Breast epithelium (tissue), 3 donors: ENCODE results near the gene CBFA2T3.

Source experiments
- POLR2A ChIP-seq: fragments of 450-650 bp; IDR thresholded peaks from one replicate; pipeline ENCODE4 v1.6.1; 2016; ENCODE audit warnings: antibody characterized with exemption, mild to moderate bottlenecking, moderate library complexity
- POLR2AphosphoS5 ChIP-seq, 3 donors: sonication (generic); formaldehyde crosslinking; IDR thresholded peaks; one replicate each; pipeline ENCODE4 v1.6.1; 2017; ENCODE audit warnings: antibody characterized with exemption in 3 of 3
- TF ChIP-seq, protein P1 (sequence below), 3 donors: fragments of 450-650 bp; IDR thresholded peaks; one replicate each; pipeline ENCODE4 v1.5.1; 2016 to 2017; ENCODE audit warnings: antibody characterized with exemption in 3 of 3, mild to moderate bottlenecking in 3 of 3, moderate library complexity in 3 of 3

DNA sequence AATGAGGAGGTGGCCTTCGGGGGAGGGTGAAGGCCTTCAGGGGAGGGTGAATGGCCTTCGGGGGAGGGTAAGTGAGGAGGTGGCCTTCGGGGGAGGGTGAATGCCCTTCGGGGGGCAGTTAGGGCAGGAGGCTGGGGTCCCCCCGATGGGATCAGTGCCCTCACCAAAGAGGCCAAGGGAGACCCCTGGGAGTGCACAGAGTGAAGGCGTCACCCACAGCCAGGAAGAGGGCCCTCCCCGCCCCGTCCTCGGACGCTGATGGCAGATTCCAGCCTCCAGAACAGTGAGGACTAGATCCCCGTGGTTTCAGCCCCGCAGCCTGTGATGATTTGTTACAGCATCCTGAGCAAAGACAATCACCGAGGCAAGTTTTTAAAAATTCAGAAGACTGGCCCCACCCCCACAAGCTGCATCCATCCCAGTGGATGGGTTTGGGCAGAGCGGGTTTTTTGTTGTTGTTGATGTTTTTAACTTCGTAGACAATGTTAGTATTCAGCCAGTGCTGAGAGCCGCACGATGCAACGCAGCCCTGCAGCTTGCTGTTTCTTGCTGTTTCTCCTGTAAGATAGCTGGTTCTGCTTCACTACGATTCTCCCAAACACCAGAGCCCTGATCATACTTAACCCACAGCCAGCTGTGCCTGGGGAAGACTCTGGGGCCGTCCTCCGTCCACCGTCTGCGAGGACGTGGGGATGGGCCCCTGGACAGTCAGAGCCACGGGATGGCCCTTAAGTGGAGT is 40.7 kb upstream of the CBFA2T3 start:
- TF ChIP-seq POLR2AphosphoS5 (IDR thresholded peaks at IDR 0.05) (no peak), POLR2A (no peak)
- TF ChIP-seq, protein P1, sequence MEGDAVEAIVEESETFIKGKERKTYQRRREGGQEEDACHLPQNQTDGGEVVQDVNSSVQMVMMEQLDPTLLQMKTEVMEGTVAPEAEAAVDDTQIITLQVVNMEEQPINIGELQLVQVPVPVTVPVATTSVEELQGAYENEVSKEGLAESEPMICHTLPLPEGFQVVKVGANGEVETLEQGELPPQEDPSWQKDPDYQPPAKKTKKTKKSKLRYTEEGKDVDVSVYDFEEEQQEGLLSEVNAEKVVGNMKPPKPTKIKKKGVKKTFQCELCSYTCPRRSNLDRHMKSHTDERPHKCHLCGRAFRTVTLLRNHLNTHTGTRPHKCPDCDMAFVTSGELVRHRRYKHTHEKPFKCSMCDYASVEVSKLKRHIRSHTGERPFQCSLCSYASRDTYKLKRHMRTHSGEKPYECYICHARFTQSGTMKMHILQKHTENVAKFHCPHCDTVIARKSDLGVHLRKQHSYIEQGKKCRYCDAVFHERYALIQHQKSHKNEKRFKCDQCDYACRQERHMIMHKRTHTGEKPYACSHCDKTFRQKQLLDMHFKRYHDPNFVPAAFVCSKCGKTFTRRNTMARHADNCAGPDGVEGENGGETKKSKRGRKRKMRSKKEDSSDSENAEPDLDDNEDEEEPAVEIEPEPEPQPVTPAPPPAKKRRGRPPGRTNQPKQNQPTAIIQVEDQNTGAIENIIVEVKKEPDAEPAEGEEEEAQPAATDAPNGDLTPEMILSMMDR (IDR thresholded peaks at IDR 0.05), result no peak
